ENCODE results near the gene DNMBP. TPM values are rescaled to one million over a fixed set of nuclear protein-coding genes. Genes with fewer than 3 reads are reported as not detected.

Gene DNMBP
- total RNA-seq, 2 donors from 2014 or later: 15.5 to 27.9 TPM

- 75% methylated on average over 3 of the region's 3 CpGs for WGBS
These were observed 181.8 kb downstream of the DNMBP start for GRCh38 chr10:99827936-99828335.

More at GRCh38 chr10:99827936-99828335, 181.8 kb downstream of the DNMBP start:
- H3K27me3 ChIP-seq (replicated peaks; ENCODE audit: insufficient read depth): no peaks in the 10 kb centered on the region
- H3K9me3 ChIP-seq: no peaks in the 10 kb centered on the region
- no peaks in the 10 kb centered on the region for H3K36me3 ChIP-seq
- TF ChIP-seq CTCF (IDR thresholded peaks at IDR 0.05) (no peak), POLR2A (IDR thresholded peaks at IDR 0.05) (no peak), POLR2AphosphoS5 (IDR thresholded peaks at IDR 0.05) (no peak)
- H3K4me3 ChIP-seq: no peak overlapping the region
- H3K27ac ChIP-seq: no peak overlapping the region
- no peaks in the 10 kb centered on the region for H3K4me1 ChIP-seq (replicated peaks)
- no peak for DNase-seq (ENCODE audit: low spot score)
- intact Hi-C loops (cut with DNase I): no loop called here

Other genes with a start within 250 kb of the DNMBP start
- under 1 TPM; 0.14 to 0.74 TPM for gene ABCC2, start 227.3 kb downstream of the DNMBP start, total RNA-seq
- under 1 TPM in 1 of 2 donors, not detected in 1; 0.85 TPM for gene CPN1, start 71.9 kb upstream of the DNMBP start, total RNA-seq
- 10 to 100 TPM; 18.1 to 23.8 TPM for gene ERLIN1, start 176.1 kb upstream of the DNMBP start, total RNA-seq
- 10 to 100 TPM; 11.2 to 19.9 TPM for gene CHUK, start 219.6 kb upstream of the DNMBP start, total RNA-seq